Measurements from ENCODE around the gene ITGAL. TPM values are rescaled to one million over a fixed set of nuclear protein-coding genes. Genes with fewer than 3 reads are reported as not detected.
A peak's percentile ranks its signal among the peaks of the same experiment; 100 is the strongest.

ITGAL gene
- 1 to 10 TPM; 4.6 to 8.5 TPM for total RNA-seq
- long read RNA-seq, donor 1, result 0 reads
- long read RNA-seq, donor 2, partial matches to known transcripts, result 1 of 3 reads
- long read RNA-seq, donor 2, other reads (novel, unspliced or antisense), result 1 of 3 reads

DNA sequence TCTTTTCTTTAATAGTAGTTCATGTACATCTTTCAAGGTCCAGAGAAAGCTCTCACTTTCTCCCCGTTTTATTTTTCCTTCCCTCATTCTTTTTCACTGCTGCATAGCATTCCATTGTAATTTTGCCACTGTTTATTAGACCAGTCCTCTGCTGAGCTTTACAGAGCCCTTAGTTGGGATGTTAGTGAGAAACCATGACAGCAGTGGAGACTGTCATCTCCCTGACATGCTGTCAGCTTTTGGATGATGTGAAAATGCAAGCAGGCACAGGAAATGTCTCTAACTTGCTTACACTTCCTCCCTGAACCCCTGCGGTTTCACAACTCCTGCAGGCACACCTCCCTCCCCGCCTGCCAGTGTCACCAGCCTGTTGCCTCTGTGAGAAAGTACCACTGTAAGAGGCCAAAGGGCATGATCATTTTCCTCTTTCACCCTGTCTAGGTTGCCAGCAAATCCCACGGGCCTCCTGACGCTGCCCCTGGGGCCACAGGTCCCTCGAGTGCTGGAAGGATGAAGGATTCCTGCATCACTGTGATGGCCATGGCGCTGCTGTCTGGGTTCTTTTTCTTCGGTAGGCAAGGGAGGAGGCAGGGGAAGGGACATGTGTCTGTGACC is at the start of gene ITGAL:
Gene ITGAL (plus strand): TSS at position 415 of the 615 bp plus-strand sequence. CDS start 96 bp downstream, at position 511.
- intact Hi-C loops (cut with DNase I), result no loop called here
- peak; percentile 88 for DNase-seq (ENCODE audit: low spot score)

DNA sequence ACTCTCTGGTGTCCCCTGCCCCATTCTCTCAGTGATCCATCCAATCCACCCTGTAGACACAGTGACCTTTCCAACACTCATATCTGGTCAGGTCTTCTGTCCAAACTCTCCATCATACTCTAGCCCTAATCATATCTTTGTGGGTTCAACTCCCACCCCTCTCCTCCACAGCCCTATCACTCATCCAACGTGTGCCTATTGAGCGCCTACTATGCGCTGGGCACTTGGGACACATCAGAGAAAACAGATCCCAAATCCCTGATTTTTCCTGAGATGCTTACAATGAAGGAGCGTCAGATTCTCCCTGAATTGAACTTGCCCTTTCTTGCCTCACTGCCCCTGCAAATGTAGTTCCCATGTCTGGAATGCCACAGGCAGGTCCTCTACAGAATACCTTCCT is 44.5 kb upstream of the ITGAL start:
- DNase-seq (ENCODE audit: low spot score), result no peak
- intact Hi-C loops (cut with DNase I), result no loop called here

DNA sequence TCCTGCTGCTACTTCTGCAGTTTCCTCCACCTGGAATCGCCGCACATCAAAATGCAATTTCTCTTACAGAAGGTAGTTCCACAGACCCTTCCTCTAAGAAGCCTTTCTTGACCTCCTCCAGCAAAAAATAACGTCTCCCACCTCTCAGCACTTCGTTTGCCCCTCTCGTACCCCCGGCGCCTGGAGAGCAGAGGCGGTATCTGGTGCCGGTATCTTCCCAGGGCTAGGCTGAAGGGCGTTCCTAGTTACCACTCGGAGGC is 43.2 kb upstream of the ITGAL start:
- DNase-seq (ENCODE audit: low spot score), result no peak
- intact Hi-C loops (cut with DNase I), result no loop called here

DNA sequence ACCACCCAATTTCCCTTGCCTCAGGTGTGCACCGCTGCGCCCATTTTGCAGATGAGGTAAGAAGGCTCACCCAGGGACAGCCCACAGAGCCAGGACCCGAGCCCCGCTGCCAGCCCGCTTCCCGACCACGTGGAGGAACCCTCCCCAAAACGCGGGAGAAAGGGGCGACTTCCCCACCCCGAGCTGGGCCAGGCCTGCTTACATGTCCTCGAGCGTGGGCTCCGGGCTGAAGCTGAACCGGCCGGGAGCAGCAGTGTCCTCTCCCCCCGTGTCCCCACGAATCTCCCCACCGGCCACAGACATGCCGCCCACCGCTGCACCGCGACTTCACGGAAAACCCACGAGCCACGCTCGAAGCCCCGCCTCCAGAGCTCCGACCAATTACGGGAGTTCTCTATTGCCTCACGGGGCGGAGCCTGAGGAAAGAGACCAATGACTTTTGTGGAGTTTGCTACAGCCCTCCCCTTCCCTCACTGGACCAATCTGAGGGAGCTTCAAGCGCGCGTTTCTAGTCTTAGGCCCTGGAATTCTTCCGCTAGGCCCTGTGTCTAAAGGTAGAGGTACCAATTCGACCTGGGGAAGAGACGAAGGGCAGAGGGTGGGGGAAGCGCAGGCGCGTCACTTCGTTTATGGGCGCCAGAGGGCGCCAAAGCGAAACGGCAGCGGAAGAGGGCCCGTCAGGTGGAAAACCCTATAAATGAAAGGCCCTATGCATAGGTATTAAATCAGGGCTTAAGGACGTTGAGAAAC is 42.7 kb upstream of the ITGAL start, which contains the start of gene DCTPP1:
Gene DCTPP1 (minus strand): TSS at position 353 of the 750 bp plus-strand sequence. CDS start 50 bp downstream, at position 303.
- intact Hi-C loops (cut with DNase I), result no loop called here
- peak; percentile 97 for DNase-seq (ENCODE audit: low spot score)

DNA sequence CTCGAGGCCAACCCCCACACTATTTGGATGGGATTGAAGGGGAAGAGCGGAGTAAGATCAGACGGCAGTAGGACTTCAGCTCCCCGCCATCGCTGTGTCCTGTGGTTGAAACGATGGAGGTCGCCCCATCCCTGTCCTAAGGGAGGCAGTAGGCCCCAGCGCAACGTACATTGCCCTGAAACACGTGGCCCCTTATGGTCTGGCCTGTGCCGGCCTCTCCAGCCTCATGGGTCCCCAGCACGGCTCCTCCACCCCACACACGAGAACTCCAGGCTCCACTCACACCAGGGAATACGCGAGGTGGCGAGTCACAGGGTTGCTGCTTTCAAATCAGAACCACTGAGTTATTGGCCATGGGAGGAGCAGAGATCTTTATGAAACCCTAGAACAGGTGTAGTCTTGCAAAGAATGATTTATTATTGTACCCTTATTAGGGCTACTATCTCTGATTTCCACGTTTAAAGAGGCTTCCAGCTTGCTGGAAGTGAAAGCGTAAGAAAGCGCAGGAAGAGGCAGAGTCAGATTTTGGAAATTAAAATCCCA is 42.0 kb upstream of the ITGAL start:
- intact Hi-C loops (cut with DNase I), result no loop called here

DNA sequence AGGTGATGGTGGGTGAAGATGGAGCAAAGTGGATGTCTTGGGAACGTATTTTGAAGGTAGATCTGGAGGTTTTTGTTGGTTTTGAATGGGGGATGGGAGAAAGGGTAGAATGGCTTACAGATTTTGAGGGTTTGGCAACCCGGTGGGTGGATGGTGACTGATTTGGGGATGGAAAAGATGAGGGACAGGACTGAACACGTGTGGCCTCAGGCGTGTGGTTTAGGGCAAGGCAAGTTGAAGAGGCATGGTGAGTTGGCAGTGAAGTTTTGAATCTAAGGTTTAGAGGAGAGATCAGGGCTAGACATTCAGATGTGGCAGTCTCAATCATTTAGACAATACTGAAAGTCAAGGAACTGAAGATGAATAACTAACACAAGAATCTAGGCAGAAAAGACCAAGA is 37.7 kb upstream of the ITGAL start:
- intact Hi-C loops (cut with DNase I), result no loop called here
- DNase-seq (ENCODE audit: low spot score), result no peak

More for the DNA sequence above, 42.0 kb upstream of the ITGAL start:
- no peak for DNase-seq (ENCODE audit: low spot score)

DNA sequence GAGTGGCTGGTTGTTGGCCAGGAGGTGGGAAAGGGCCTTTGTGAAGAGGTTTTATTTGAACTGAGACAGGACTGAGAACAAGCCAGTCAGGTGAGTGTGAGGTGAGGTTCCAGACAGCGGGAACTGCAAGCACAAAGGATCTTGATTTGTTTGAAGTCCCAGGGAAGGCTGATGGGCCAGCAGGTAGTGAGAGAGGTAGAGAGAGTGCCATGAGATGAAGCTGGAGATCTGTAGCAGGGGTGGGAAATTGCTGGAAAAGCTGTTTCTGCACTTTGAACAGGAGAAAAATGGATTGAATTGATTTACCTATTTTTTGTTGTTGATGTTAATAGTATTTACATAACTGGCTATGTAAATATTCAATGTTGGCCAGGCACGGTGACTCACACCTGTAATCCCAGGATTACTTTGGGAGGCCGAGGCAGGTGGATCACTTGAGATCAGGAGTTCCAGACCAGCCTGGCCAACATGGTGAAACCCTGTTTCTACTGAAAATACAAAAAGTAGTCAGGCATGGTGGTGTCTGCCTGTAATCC is 35.0 kb upstream of the ITGAL start:
- DNase-seq (ENCODE audit: low spot score), result no peak
- intact Hi-C loops (cut with DNase I), result no loop called here

DNA sequence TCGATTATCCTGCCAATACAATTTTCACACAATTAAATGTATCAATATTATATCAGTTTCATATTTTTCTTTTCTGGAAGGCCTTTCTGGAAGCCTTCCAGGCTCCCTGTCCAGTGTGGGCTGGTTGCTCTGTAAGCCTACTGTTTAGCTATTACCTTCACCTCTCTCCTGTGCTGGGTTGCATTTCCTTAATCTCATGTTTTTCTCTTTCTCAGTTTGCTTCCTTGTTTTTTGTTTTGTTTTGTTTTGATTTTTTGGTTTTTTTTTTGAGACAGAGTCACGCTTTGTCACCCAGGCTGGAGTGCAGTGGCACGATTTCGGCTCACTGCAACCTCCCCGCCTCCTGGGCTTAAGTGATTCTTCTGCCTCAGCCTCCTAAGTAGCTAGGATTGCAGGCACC is 33.7 kb upstream of the ITGAL start:
- DNase-seq (ENCODE audit: low spot score), result no peak
- intact Hi-C loops (cut with DNase I), result no loop called here

DNA sequence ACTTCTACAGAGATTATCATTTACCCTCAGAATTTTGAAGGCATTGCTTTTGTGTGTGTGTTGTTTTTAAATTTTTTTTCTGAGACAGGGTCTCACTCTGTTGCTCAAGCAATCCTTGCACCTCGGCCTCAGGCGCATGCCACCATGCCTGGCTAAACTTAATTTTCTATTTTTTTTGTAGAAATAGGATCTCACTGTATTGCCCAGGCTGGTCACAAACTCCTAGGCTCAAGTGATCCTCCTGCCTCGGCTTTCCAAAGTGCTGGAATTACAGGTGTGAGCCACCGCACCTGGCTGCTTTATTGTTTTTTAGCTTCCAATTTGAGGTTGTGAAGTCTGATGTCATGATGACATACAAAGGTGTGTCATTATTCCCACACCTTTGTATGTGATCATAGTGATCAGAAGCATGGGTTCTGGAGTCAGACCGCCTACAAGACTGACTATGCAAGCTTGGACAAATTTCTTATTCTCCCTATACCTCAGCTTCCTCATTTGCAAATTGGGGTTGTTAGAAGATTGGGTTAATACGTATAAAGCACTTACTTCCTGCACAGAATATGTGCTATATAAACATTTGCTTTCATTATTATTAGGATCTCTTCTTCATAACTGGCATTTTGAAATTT is 32.7 kb upstream of the ITGAL start:
- intact Hi-C loops (cut with DNase I), result loop anchor here in 1 of 2 donors (10.0 kb wide), 1 partner anchor 85 kb away; the partner anchor contains the start of gene ZNF768

DNA sequence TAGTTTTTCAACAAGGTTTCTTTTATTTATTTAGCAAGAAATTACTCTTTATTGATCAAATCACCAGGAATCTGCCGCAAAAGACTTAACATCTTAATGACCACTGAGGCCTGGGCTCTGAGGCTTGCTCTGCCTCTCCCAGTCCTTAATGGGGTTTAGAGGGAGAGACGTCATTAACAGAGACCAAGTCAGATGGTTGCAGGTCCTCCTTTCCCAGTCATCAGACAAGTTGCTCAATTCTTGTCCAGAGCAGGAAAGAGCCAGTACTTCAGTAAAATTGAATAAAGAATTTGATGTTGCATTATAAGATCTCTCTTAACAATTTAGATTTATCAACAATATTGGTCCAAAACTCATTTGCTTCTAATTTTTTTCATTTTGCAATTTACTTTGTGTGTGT is 28.9 kb upstream of the ITGAL start:
- intact Hi-C loops (cut with DNase I), result loop anchor here in 1 of 2 donors (10.0 kb wide), 1 partner anchor 81 kb away; the partner anchor contains the start of gene ZNF768

More for the DNA sequence above, 32.7 kb upstream of the ITGAL start:
- DNase-seq (ENCODE audit: low spot score), result no peak

DNA sequence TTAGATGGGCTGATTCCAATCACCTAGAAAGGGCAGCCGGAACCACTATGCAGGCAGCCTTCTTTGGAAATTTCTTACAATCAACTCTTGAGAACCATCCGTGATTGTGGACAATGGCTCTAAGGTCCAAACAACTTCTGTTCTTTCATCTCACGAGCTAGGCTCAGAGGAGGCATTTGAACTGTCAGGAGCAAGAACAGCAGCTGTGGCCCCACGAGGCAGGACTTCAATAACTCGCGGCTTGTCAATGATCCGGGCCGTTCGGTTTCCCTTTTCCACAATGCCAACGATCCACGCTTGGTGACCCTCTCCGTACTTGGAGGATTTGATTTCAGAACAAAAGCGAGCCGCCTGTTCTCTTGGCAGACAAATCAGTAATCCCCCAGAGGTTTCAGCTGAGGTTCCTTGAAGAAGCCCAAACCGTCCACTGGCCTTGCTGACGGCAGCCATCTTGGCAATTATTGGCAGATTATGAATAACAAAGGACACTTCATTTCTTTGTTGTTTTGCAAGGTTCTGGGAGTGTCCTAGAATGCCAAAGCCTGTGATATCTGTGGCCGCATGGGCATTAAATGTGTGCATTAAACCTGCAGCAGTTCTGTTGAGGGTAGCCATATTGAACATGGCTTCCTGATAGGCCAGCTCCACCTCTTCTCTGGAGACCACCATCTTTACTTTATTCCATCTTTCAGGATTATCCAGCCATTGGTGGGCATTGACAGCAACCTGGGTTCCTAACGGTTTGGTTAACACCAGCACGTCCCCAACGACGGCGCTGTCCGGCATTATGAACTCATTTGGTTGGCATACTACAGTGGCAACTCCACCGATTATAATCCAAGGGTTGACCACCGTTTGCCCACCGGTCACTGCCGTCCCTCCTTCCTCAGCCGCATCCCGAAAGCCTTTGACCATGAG is 28.1 kb upstream of the ITGAL start:
- intact Hi-C loops (cut with DNase I), result loop anchor here in 1 of 2 donors (10.0 kb wide), 1 partner anchor 80 kb away; the partner anchor contains the start of gene ZNF768

More for the DNA sequence above, 28.9 kb upstream of the ITGAL start:
- DNase-seq (ENCODE audit: low spot score), result no peak

DNA sequence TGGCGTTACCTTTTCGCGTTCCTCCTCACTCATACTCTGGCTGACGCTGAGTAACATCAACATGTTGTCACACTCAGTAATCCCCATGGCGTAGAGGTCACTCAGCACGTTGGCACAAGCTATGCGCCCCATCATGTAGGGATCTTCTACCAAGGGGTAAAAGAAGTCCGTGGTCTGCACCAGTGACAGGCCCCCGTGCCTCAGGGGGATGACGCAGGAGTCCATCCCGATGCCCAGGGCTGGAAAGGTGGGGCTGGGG is 27.5 kb upstream of the ITGAL start:
- no peak for DNase-seq (ENCODE audit: low spot score)
- intact Hi-C loops (cut with DNase I), result loop anchor here in 1 of 2 donors (10.0 kb wide), 1 partner anchor 80 kb away; the partner anchor contains the start of gene ZNF768

More for the DNA sequence above, 28.1 kb upstream of the ITGAL start:
- DNase-seq (ENCODE audit: low spot score), result no peak

DNA sequence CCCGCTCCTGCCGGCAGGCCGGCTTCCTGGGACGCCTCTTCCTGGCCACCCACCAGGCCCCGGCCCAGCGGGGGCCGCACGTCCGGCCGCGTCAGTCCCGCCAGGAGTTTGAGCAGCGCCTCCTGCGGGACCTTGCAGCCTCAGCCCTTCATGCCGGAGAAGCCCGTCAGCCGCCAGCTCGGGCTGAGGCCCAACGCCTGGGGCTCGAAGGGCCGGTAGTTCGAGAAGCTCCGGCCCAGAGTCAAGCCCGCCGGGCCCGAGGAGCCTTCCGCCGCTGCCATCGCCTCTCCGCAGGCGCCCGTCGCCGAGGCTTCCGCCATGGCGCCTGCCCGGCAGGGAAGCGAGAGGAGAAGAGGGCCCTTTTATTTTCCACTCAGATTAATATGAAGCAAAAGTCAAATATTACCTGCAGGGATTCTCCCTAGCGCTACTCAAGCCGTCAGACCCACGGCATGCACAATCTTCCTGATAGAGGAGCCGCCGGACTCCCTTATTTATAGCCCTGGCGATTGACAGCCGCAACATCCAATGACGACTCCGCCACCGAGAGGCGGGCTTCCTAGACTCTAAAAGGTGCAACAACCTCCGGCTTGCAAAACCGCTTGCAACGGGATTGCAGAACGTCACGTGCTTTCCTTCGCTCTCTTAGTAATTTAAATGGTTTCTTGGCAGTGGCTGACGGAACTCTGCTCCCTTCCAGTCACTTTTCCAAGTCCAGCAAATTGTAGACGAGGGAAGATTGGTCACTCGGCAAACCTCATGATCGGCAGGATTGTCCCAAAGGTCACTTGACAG is 26.9 kb upstream of the ITGAL start, which contains the start of gene SEPHS2:
Gene SEPHS2 (minus strand): TSS at position 467 of the 795 bp plus-strand sequence. CDS start 147 bp downstream, at position 320.
- intact Hi-C loops (cut with DNase I), result loop anchor here in 1 of 2 donors (10.0 kb wide), 1 partner anchor 79 kb away; the partner anchor contains the start of gene ZNF768
- DNase-seq (ENCODE audit: low spot score), result peak; percentile 99

DNA sequence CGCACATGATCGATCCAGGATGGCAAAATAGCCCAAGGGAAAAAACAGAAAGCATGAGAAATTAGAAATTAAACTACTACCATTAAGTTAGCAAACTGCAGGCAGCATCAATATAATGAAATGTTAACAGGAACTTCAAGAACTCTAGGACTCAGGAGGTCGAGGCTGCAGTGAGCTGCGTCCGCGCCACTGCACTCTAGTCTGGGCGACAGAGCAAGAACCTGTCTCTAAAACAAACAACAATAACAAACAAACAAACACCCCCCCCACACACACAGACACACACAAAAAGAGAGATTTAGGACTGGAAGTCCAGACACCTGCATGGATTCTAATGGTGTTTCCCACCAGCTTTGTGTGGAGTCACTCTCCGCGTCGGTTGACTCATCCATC is 26.3 kb upstream of the ITGAL start:
- DNase-seq (ENCODE audit: low spot score), result no peak
- intact Hi-C loops (cut with DNase I), result loop anchor here in 1 of 2 donors (10.0 kb wide), 1 partner anchor 79 kb away; the partner anchor contains the start of gene ZNF768

DNA sequence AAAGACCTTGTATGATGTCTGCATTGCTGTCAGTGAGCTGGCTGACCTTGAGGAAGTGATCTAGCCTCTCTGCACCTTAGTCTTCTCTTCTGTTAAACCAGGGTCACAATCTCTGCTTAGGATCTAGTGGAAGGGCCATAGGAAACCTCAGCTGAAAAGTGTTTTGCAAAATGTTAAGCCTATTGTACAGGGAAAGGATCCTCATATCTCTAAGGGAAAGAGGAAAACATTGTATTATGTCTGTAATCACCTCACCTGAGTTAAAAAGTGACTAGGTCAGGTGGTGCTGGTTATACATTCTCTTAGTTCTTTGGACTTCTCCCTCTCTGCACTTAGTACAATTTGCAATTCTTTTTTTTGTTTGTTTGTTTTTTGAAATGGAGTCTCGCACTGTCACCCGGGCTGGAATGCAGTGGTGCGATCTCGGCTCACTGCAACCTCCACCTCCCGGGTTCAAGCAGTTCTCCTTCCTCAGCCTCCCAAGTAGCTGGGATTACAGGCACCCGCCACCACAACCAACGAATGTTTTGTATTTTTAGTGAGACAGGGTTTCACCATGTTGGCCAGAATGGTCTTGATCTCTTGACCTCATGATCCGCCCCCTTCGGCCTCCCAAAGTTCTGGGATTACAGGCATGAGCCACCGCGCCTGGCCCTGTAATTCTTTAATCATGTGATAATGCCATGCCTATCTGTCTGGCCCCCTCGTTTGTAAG is 24.9 kb upstream of the ITGAL start:
- no peak for DNase-seq (ENCODE audit: low spot score)
- intact Hi-C loops (cut with DNase I), result loop anchor here in 1 of 2 donors (10.0 kb wide), 1 partner anchor 77 kb away; the partner anchor contains the start of gene ZNF768

DNA sequence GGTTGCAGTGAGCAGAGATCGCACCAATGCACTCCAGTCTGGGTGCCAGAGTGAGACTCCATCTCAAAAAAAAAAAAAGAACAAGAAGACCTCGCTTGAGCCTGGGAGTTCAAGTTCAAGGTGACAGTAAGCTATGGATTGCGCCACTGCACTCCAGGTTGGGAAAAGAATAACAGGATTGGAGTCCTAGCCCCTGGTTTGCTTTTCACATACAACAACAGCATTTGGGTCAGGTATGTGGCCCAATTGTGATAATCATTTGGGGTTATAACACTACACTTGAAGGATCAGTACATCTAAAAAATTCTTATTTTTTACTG is 23.5 kb upstream of the ITGAL start:
- DNase-seq (ENCODE audit: low spot score), result no peak
- intact Hi-C loops (cut with DNase I), result loop anchor here in 1 of 2 donors (10.0 kb wide), 1 partner anchor 76 kb away; the partner anchor contains the start of gene ZNF768
